Activated T-helper 1 cell treated with anti-CD3 and anti-CD28 coated beads, Interleukin-12 subunit alpha, Interleukin-12 subunit beta, Interleukin-2, Interleukin-4 antibody, amounts not matched to agents 30 ng/mL and 10 ng/mL and 1 ng/mL, durations not matched to agents 14 hours and 24 hours and 36 hours (primary cell): Measurements from ENCODE around the gene SIDT2. TPM values are rescaled to one million over a fixed set of nuclear protein-coding genes. Genes with fewer than 3 reads are reported as not detected.

Source experiments
- DNase-seq: peaks from one replicate; pipeline ENCODE4 v3.0.0; 2021; ENCODE audit warnings: low spot score
- H3K27ac Mint-ChIP-seq: one replicate; pipeline ENCODE4 v1.8.0; 2021; ENCODE audit warnings: mild to moderate bottlenecking, mixed read lengths
- H3K27me3 Mint-ChIP-seq: one replicate; pipeline ENCODE4 v1.8.0; 2022; ENCODE audit warnings: mild to moderate bottlenecking, moderate library complexity, mixed read lengths; ENCODE audit not compliant: insufficient read depth
- H3K36me3 Mint-ChIP-seq: one replicate; pipeline ENCODE4 v1.8.0; 2021; ENCODE audit warnings: low read depth, mixed read lengths
- H3K4me1 Mint-ChIP-seq: one replicate; pipeline ENCODE4 v1.8.0; 2021; ENCODE audit warnings: low read depth, mixed read lengths
- H3K4me3 Mint-ChIP-seq: one replicate; pipeline ENCODE4 v1.8.0; 2021; ENCODE audit warnings: mild to moderate bottlenecking, moderate library complexity, mixed read lengths
- H3K9me3 Mint-ChIP-seq: one replicate; pipeline ENCODE4 v1.8.0; 2021; ENCODE audit warnings: mixed read lengths
- intact Hi-C: fragments of 100-400 bp; cut with micrococcal nuclease; formaldehyde crosslinking; loops from one replicate; pipeline ENCODE4 v1.15.1; 2024
- total RNA-seq: library from RNA; stranded (reverse); gene quantifications from 2 replicates; pipeline ENCODE4 v1.2.3, GENCODE V29; 2022

SIDT2 gene
- total RNA-seq, 1 donor from 2014 or later: 24.3 TPM

DNA sequence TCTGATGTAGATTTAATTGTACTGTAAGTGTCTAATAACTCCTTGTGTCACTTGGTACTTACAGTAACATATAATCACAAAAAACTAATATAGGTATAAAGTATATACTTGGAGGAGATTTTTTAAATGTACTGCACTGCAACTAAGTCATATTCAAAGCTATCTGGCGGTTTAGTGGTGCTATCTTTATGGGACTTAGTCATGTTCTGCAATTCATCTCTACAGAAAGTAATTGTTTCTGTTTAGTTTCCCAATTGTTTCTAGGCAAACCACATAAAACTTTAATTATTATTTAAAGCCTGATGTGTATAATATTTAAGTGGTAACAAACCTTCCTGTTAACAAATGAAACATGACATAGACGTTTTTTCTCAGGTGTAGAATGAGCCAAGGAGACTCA lies 26.5 kb upstream of the SIDT2 start:
- no peak for DNase-seq
- no peaks in the 10 kb centered on the region for H3K9me3 Mint-ChIP-seq
- intact Hi-C loops: no loop called here
- H3K36me3 Mint-ChIP-seq: peaks cover 23% of the 10 kb centered on the region
- H3K4me3 Mint-ChIP-seq: no peak overlapping the region
- peaks cover 6% of the 10 kb centered on the region for H3K4me1 Mint-ChIP-seq
- no peak overlapping the region for H3K27ac Mint-ChIP-seq
- no peaks in the 10 kb centered on the region for H3K27me3 Mint-ChIP-seq

DNA sequence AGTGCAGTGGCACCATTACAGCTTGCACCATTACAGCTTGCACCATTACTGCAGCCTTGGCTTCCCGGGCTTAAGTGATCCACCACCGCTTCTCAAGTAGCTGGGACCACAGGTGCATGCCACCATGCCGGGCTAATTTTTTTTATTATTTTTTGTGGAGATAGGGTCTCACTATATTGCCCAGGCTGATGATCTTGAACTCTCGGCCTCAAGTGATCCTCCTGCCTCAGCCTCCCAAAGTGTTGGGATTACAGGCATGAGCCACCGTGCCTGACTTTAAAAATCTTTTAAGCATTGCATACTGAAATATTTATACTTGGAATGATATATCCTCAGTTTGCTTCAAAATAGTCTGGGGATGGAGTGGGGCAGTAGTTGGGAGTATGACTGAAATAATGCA lies 24.1 kb upstream of the SIDT2 start:
- intact Hi-C loops: no loop called here
- peaks cover 4% of the 10 kb centered on the region for H3K4me1 Mint-ChIP-seq
- peaks cover 15% of the 10 kb centered on the region for H3K36me3 Mint-ChIP-seq
- no peaks in the 10 kb centered on the region for H3K9me3 Mint-ChIP-seq
- H3K27me3 Mint-ChIP-seq: no peaks in the 10 kb centered on the region
- no peak overlapping the region for H3K27ac Mint-ChIP-seq
- DNase-seq: no peak
- H3K4me3 Mint-ChIP-seq: no peak overlapping the region

DNA sequence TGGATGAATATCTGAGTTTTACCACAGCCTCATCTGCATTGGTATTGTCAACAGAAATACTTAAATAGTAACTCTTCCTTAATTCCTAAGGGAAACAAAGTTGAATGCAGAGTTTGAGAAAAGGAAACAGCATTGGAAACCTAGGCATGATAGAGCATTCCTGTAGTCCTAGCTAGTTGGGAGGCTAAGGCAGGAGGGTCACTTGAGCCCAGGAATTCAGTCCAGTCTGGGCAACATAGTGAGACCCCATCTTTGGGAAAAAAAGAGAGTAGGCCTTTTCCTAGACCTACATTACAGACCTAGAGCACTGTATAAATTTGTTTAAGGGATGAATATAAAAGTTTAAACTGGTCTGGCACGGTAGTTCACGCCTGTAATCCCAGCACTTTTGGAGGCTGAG lies 21.0 kb upstream of the SIDT2 start:
- no peak overlapping the region for H3K4me3 Mint-ChIP-seq
- intact Hi-C loops: no loop called here
- no peaks in the 10 kb centered on the region for H3K9me3 Mint-ChIP-seq
- peaks cover 9% of the 10 kb centered on the region for H3K36me3 Mint-ChIP-seq
- peaks cover 4% of the 10 kb centered on the region for H3K4me1 Mint-ChIP-seq
- no peak for DNase-seq
- no peak overlapping the region for H3K27ac Mint-ChIP-seq
- no peaks in the 10 kb centered on the region for H3K27me3 Mint-ChIP-seq

DNA sequence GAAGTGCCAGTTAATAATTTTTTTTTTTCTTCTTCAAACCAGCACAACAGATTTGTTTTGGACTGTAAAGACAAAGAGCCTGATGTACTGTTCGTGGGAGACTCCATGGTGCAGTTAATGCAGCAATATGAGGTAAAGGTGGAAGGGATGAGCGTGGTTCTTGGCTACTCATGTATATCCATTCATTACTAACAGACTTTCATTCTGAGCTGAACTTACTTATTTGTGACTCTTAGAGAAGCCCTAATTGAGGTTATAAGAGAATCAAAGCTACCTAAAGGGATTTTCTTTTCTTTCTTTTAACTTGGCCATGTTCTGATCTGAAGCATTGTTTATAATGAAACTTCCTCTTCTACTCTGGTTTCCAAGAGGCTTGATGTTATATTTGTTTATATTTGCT lies 18.7 kb upstream of the SIDT2 start:
- intact Hi-C loops: no loop called here
- H3K4me3 Mint-ChIP-seq: no peak overlapping the region
- DNase-seq: no peak
- peaks cover 4% of the 10 kb centered on the region for H3K4me1 Mint-ChIP-seq
- no peaks in the 10 kb centered on the region for H3K27me3 Mint-ChIP-seq
- H3K9me3 Mint-ChIP-seq: no peaks in the 10 kb centered on the region
- peaks cover 12% of the 10 kb centered on the region for H3K36me3 Mint-ChIP-seq
- H3K27ac Mint-ChIP-seq: no peak overlapping the region

DNA sequence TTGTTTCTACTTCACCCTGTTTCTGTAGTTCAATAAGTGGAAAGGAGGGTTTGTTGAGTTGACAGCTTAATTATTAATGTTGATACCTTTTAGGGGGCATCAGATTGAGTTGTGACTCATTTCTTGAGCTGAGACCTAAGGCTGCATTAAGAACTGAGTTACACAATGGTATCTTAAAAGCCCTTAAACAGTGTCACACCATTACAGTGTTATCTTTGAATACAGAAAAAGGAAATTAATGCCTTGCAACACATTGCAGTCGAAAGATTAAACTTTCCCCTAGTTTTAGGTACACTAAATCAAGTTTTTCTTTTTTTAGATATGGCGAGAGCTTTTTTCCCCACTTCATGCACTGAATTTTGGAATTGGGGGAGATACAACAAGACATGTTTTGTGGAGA lies 17.7 kb upstream of the SIDT2 start:
- H3K4me1 Mint-ChIP-seq: peaks cover 4% of the 10 kb centered on the region
- no peak overlapping the region for H3K27ac Mint-ChIP-seq
- intact Hi-C loops: no loop called here
- H3K27me3 Mint-ChIP-seq: no peaks in the 10 kb centered on the region
- H3K4me3 Mint-ChIP-seq: no peak overlapping the region
- no peaks in the 10 kb centered on the region for H3K9me3 Mint-ChIP-seq
- no peak for DNase-seq
- H3K36me3 Mint-ChIP-seq: peaks cover 16% of the 10 kb centered on the region

DNA sequence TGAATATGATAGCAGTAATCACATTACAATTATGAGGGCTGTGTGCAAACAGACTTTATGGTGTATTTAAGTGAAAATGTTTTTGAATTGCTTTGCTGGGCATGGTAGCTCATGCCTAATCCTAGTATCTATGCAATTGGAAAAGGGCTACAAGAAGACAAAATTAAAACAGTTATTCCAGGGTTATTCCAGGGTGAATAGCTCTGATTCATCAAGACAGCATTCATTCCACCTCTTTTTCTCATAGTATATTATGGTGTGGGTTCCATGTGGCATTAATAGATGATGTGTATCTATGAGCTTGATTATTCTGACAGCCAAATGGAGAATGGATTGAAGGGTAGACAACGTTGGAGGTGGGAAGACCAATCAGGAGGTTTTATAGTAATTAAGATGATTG lies 12.1 kb upstream of the SIDT2 start:
- Mint-ChIP-seq H3K27me3 (no peaks in the 10 kb centered on the region), H3K36me3 (peaks cover 30% of the 10 kb centered on the region), H3K4me3 (no peak overlapping the region), H3K9me3 (no peaks in the 10 kb centered on the region), H3K27ac (no peak overlapping the region), H3K4me1 (no peaks in the 10 kb centered on the region)
- DNase-seq: no peak
- intact Hi-C loops: no loop called here

DNA sequence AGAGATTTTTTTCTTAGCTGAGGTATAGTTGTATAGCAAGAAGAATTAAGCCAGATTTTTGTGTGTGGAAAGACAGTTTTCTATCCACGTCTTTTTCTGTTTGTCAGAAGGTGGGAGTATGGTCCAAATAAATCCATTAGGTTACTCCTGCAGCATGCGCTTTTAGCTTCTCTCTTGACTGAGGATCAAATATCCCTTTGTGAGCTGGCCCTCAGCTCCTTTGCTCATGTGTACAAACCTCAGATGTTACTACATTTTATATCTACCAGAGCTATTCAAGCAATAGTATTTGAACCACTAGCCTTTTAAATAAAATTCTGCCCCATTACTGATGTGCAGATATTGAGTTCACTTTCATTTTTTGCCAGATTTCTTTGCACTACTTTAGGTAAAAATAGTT lies 8.8 kb upstream of the SIDT2 start:
- no peak overlapping the region for H3K4me3 Mint-ChIP-seq
- H3K4me1 Mint-ChIP-seq: peaks cover 6% of the 10 kb centered on the region
- DNase-seq: no peak
- peaks cover 29% of the 10 kb centered on the region for H3K36me3 Mint-ChIP-seq
- no peak overlapping the region for H3K27ac Mint-ChIP-seq
- intact Hi-C loops: no loop called here
- no peaks in the 10 kb centered on the region for H3K27me3 Mint-ChIP-seq
- no peaks in the 10 kb centered on the region for H3K9me3 Mint-ChIP-seq

DNA sequence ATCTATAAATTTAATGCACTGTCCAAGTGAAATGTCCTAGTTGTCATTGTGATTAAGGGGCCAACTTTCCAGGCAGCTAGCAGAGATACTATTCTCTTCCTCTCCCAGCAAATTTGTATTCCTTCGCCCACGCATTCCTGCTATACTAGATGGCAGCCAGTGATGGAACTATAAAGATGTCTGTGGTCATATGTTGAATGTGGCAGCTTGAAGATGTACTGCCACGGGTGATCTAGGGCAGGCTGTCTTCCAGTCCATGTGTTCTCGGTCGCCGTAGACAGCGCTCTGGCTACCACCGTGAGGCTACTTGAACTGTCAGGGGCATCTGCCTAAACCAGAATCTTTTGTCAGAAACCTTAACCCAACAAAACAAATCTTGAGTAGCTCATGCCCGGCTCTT lies 8.3 kb upstream of the SIDT2 start:
- intact Hi-C loops: no loop called here
- no peak for DNase-seq
- no peaks in the 10 kb centered on the region for H3K9me3 Mint-ChIP-seq

DNA sequence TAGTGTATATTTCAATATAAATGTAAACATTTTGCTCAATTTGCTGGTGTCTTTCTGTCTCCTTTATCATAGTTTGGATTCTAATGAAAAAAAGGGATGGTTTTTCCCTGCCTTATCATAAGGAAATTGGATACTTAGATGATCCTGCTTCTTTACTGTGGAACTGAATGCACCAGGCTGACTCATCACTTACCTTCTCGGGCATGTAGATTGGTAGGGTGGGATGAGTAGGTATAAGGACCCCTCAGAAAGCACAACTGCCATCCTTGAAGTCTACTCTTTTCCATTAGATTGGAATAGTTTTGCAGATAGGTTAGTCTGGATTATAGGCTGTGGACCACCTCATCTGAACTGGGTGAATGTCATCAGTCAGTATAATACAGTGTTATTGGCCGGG lies 7.5 kb upstream of the SIDT2 start:
- H3K27ac Mint-ChIP-seq: no peak overlapping the region
- intact Hi-C loops: no loop called here
- peaks cover 24% of the 10 kb centered on the region for H3K36me3 Mint-ChIP-seq

More for the DNA sequence above, 8.3 kb upstream of the SIDT2 start:
- Mint-ChIP-seq H3K36me3 (peaks cover 29% of the 10 kb centered on the region), H3K27ac (no peak overlapping the region), H3K27me3 (no peaks in the 10 kb centered on the region), H3K4me3 (no peak overlapping the region), H3K4me1 (peaks cover 6% of the 10 kb centered on the region)

DNA sequence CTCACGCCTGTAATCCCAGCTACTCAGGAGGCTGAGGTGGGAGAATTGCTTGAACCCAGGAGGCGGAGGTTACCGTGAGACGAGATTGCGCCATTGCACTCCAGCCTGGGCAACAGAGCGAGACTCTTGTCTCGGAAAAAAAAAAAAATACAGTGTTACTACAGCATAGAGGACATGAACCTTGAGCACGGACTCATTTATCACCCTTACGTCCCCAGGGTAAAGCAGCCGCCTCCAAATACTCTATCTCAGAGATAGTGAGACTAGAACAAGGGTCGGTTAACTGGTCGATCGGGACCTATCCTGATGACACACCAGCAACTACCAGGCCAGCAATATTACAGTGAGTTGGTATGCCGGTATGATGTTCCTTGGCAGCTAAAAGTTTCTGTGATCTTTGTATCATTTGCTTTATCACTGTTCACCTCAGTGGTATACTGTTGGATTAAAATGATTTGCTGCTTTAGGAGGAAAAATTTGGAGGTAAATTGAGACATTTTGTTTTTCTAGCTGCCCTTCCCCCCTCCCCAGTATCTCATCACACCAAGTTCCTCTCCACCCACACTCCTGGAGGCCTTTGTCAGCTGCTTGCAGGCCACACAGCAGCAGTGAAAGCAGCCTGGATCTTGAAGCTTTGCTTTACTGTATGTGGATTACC lies 7.0 kb upstream of the SIDT2 start:
- Mint-ChIP-seq H3K27ac (peak overlapping the region; percentile 35), H3K4me3 (no peak overlapping the region), H3K36me3 (peaks cover 20% of the 10 kb centered on the region), H3K4me1 (peaks cover 6% of the 10 kb centered on the region), H3K9me3 (no peaks in the 10 kb centered on the region), H3K27me3 (no peaks in the 10 kb centered on the region)
- intact Hi-C loops: no loop called here
- no peak for DNase-seq

More for the DNA sequence above, 7.5 kb upstream of the SIDT2 start:
- Mint-ChIP-seq H3K9me3 (no peaks in the 10 kb centered on the region), H3K27me3 (no peaks in the 10 kb centered on the region), H3K4me3 (no peak overlapping the region), H3K4me1 (peaks cover 6% of the 10 kb centered on the region)
- DNase-seq: no peak

DNA sequence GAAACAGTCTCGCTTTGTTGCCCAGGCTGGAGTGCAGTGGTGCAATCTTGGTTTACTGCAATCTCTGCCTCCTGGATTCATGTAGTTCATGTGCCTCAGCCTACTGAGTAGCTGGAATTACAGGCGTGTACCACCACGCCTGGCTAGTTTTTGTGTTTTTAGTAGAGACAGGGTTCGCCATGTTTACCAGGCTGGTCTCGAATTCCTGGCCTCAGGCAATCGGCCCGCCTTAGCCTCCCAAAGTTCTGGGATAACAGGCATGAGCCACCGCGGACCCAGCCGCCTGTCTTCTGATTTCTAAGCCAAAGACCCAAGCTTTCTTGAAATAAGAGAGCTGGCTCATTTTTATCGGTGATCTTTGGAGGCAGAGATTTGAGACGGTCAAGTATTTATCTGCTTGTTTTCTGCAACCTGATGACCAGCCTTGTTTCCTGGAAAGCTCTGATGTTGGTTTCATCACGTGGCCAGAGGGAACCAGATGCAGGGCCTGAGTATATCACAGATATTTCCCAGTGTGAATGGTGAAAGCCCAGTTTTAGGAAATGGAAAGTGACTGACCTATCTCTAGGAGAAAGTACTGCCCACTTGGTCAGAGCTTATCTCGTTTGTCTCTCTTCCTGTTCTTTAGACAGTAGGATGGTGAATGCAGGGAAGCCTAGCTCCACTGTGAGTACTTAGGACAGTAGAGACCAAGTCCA lies 5.7 kb upstream of the SIDT2 start:
- H3K4me3 Mint-ChIP-seq: no peak overlapping the region
- intact Hi-C loops: no loop called here

DNA sequence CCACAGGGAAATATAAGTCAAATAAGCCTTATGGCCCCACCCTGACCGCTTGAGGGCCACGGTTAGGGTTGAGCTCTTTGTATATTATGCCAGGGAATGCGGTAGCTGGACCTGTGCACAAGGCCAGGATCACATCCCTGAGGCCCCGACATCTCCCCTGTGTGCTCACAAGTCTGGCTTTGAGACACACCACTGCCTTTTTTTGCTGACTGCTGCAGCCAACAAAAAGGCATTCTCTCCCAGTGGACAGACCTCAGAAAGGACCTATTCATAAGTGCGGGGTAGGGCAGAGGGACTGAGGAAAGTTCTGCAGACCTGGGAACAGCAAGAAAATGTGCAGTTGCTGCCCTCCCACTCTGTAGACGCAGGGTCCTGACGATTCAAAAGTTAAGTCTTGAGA lies 3.4 kb upstream of the SIDT2 start:
- H3K27ac Mint-ChIP-seq: no peak overlapping the region

More for the DNA sequence above, 5.7 kb upstream of the SIDT2 start:
- no peak overlapping the region for H3K27ac Mint-ChIP-seq
- no peak for DNase-seq
- peaks cover 11% of the 10 kb centered on the region for H3K36me3 Mint-ChIP-seq
- H3K27me3 Mint-ChIP-seq: no peaks in the 10 kb centered on the region
- no peaks in the 10 kb centered on the region for H3K9me3 Mint-ChIP-seq
- peaks cover 9% of the 10 kb centered on the region for H3K4me1 Mint-ChIP-seq

DNA sequence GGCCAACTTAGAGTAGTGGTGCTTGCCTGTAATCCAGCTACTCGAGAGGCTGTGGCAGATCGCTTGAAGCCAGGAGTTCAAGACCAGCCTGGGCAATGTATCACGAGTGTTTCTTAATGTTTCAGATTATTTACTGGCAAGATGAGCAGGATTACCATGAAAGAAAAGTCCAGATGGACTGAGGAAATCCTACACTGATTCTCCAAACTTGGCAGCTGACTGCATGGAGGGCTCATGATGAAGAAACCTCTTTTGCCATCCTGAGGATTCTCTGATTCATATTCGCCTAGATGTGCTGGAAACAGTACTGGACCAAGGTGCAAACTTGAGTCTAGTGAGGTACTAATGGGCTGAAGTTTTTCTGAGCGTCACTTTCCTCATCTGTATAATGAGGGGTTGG lies 2.8 kb upstream of the SIDT2 start:
- intact Hi-C loops: no loop called here
- Mint-ChIP-seq H3K36me3 (peaks cover 5% of the 10 kb centered on the region), H3K27ac (no peak overlapping the region), H3K4me1 (peaks cover 33% of the 10 kb centered on the region), H3K27me3 (no peaks in the 10 kb centered on the region), H3K9me3 (no peaks in the 10 kb centered on the region), H3K4me3 (no peak overlapping the region)
- DNase-seq: no peak

More for the DNA sequence above, 3.4 kb upstream of the SIDT2 start:
- no peaks in the 10 kb centered on the region for H3K9me3 Mint-ChIP-seq
- no peaks in the 10 kb centered on the region for H3K27me3 Mint-ChIP-seq
- intact Hi-C loops: no loop called here
- peaks cover 26% of the 10 kb centered on the region for H3K4me1 Mint-ChIP-seq
- H3K4me3 Mint-ChIP-seq: no peak overlapping the region
- DNase-seq: no peak
- H3K36me3 Mint-ChIP-seq: peaks cover 5% of the 10 kb centered on the region
